GM23248 (cell line): ENCODE data around the gene KCNK6. TPM values are rescaled to one million over a fixed set of nuclear protein-coding genes. Genes with fewer than 3 reads are reported as not detected.

Experiments used
- DNase-seq: peaks from one replicate; pipeline ENCODE4 v3.0.0-alpha.2; 2015
- H2AFZ ChIP-seq: fragments of 200-600 bp; sonication (generic); 2 replicates; pipeline ENCODE4 v1.6.1; 2016; ENCODE audit warnings: antibody characterized with exemption
- H3F3A ChIP-seq: fragments of 200-600 bp; sonication (generic); 2 replicates; pipeline ENCODE4 v1.6.1; 2016; ENCODE audit warnings: mild to moderate bottlenecking, antibody characterized with exemption, mixed run types; ENCODE audit not compliant: insufficient read depth
- H3K27ac ChIP-seq: fragments of 200-600 bp; sonication (generic); 2 replicates; pipeline ENCODE4 v1.5.1; 2016; ENCODE audit warnings: mild to moderate bottlenecking
- H3K27me3 ChIP-seq: fragments of 200-600 bp; sonication (generic); replicated peaks from 2 replicates; pipeline ENCODE4 v1.6.1; 2016; ENCODE audit warnings: mild to moderate bottlenecking; ENCODE audit not compliant: insufficient read depth
- H3K36me3 ChIP-seq: fragments of 200-600 bp; sonication (generic); 2 replicates; pipeline ENCODE4 v1.6.1; 2016; ENCODE audit warnings: low read depth, mild to moderate bottlenecking
- H3K4me1 ChIP-seq: fragments of 200-600 bp; sonication (generic); 2 replicates; pipeline ENCODE4 v1.6.1; 2016; ENCODE audit warnings: mild to moderate bottlenecking; ENCODE audit not compliant: insufficient read depth
- H3K4me2 ChIP-seq: fragments of 200-600 bp; sonication (generic); one replicate; pipeline ENCODE4 v1.6.1; 2016; ENCODE audit warnings: mild to moderate bottlenecking; ENCODE audit not compliant: unreplicated experiment
- H3K4me3 ChIP-seq: fragments of 200-600 bp; sonication (generic); 2 replicates; pipeline ENCODE4 v1.5.1; 2016; ENCODE audit warnings: mild to moderate bottlenecking
- H3K79me2 ChIP-seq: fragments of 200-600 bp; sonication (generic); 2 replicates; pipeline ENCODE4 v1.6.1; 2016; ENCODE audit warnings: mild to moderate bottlenecking; ENCODE audit not compliant: insufficient read depth
- H3K9ac ChIP-seq: fragments of 200-600 bp; sonication (generic); 2 replicates; pipeline ENCODE4 v1.6.1; 2016; ENCODE audit warnings: mild to moderate bottlenecking
- H3K9me2 ChIP-seq: fragments of 200-600 bp; sonication (generic); 2 replicates; pipeline ENCODE4 v1.6.1; 2016; ENCODE audit warnings: mixed run types, mild to moderate bottlenecking, moderate library complexity; ENCODE audit not compliant: insufficient read depth
- H3K9me3 ChIP-seq: fragments of 200-600 bp; sonication (generic); one replicate; pipeline ENCODE4 v1.6.1; 2017; ENCODE audit warnings: low read depth
- H4K20me1 ChIP-seq: fragments of 200-600 bp; sonication (generic); 2 replicates; pipeline ENCODE4 v1.6.0; 2016; ENCODE audit not compliant: insufficient read depth
- EZH2 ChIP-seq: fragments of 200-600 bp; sonication (generic); IDR thresholded peaks from 2 replicates; pipeline ENCODE4 v1.6.1; 2018; ENCODE audit warnings: antibody characterized with exemption, mild to moderate bottlenecking; ENCODE audit not compliant: insufficient read depth, poor library complexity, severe bottlenecking
- EZH2phosphoT487 ChIP-seq: fragments of 200-600 bp; sonication (generic); IDR thresholded peaks from 2 replicates; pipeline ENCODE4 v1.6.1; 2018; ENCODE audit warnings: antibody characterized with exemption, moderate library complexity, mild to moderate bottlenecking, low read depth; ENCODE audit not compliant: insufficient read depth
- WGBS, 2 experiments: methylation state at CpG; one replicate each; pipeline ENCODE4 v1.1.6; 2015 to 2017; ENCODE audit warnings: low lambda C conversion rate in 2 of 2, low coverage in 1 of 2; ENCODE audit errors: missing lambda C conversion rate in 2 of 2; 5-methylcytosine and 5-hydroxymethylcytosine counted together
- in situ Hi-C: fragments of 300-500 bp; cut with MboI; formaldehyde crosslinking; loops from 2 replicates; pipeline ENCODE4 v1.15.0; 2020
- polyA plus RNA-seq: library from polyadenylated mRNA; unstranded; fragments of >200 nt; fragmentation: Nextera tagmentation; extraction: Ambion mirVana; gene quantifications from 2 replicates; pipeline ENCODE4 v1.2.1, GENCODE V29; 2016
- total RNA-seq: library from RNA; depleted of rRNA; stranded (reverse); fragments of >200 nt; shearing (Covaris generic); gene quantifications from 2 replicates; pipeline ENCODE4 v1.2.3, GENCODE V29; 2014

KCNK6 gene
- total and polyA plus RNA-seq, 2 experiments from 2014 or later = 12.1 to 15.5 TPM

- TF ChIP-seq EZH2 = no peak
- TF ChIP-seq EZH2phosphoT487 = no peak
- H3K9me2 ChIP-seq = no peaks in the 10 kb centered on the region
- no peaks in the 10 kb centered on the region for H3K9me3 ChIP-seq
- in situ Hi-C loops = no loop called here
- no peak overlapping the region for H2AFZ ChIP-seq
- no peaks in the 10 kb centered on the region for H3K79me2 ChIP-seq
- 53 to 59% methylated on average over 15 to 16 of the region's 16 CpGs for WGBS, 2 experiments
- H3K27me3 ChIP-seq = peaks cover 21% of the 10 kb centered on the region
- H3K4me3 ChIP-seq = no peak overlapping the region
- no peaks in the 10 kb centered on the region for H3K4me1 ChIP-seq
- H3K27ac ChIP-seq = no peak overlapping the region
- H4K20me1 ChIP-seq = no peaks in the 10 kb centered on the region
- no peak overlapping the region for H3K4me2 ChIP-seq
- no peak overlapping the region for H3K9ac ChIP-seq
- H3F3A ChIP-seq = no peaks in the 10 kb centered on the region
- no peaks in the 10 kb centered on the region for H3K36me3 ChIP-seq
- DNase-seq = no peak
Observed at GRCh38 chr19:38355728-38356725, 36.4 kb downstream of the KCNK6 start.

GRCh38 chr19:38358071-38358470 is 38.4 kb downstream of the KCNK6 start:
- Histone ChIP-seq H3K9me2 (no peaks in the 10 kb centered on the region), H2AFZ (no peak overlapping the region), H3F3A (no peaks in the 10 kb centered on the region), H3K36me3 (no peaks in the 10 kb centered on the region), H4K20me1 (no peaks in the 10 kb centered on the region), H3K4me3 (no peak overlapping the region), H3K4me2 (no peak overlapping the region), H3K79me2 (no peaks in the 10 kb centered on the region), H3K27me3 (peaks cover 21% of the 10 kb centered on the region), H3K4me1 (no peaks in the 10 kb centered on the region), H3K9me3 (no peaks in the 10 kb centered on the region), H3K9ac (no peak overlapping the region), H3K27ac (no peak overlapping the region)
- 11 to 18% methylated on average over 5 of the region's 5 CpGs for WGBS, 2 experiments
- no peak for TF ChIP-seq EZH2
- in situ Hi-C loops = no loop called here
- no peak for DNase-seq

GRCh38 chr19:38359242-38360021 is 39.8 kb downstream of the KCNK6 start:
- no peaks in the 10 kb centered on the region for H3K4me1 ChIP-seq
- H3K9me2 ChIP-seq = no peaks in the 10 kb centered on the region
- no peak overlapping the region for H3K9ac ChIP-seq
- 39 to 41% methylated on average over 14 to 18 of the region's 18 CpGs for WGBS, 2 experiments
- no peaks in the 10 kb centered on the region for H3K9me3 ChIP-seq
- no peaks in the 10 kb centered on the region for H3F3A ChIP-seq
- H2AFZ ChIP-seq = no peak overlapping the region
- no peak overlapping the region for H3K4me3 ChIP-seq
- peaks cover 21% of the 10 kb centered on the region for H3K27me3 ChIP-seq
- DNase-seq = no peak
- no peak overlapping the region for H3K4me2 ChIP-seq
- in situ Hi-C loops = no loop called here
- H3K79me2 ChIP-seq = no peaks in the 10 kb centered on the region
- TF ChIP-seq EZH2 (no peak), EZH2phosphoT487 (no peak)
- no peaks in the 10 kb centered on the region for H4K20me1 ChIP-seq
- H3K36me3 ChIP-seq = no peaks in the 10 kb centered on the region
- H3K27ac ChIP-seq = no peak overlapping the region

- Histone ChIP-seq H3K27ac (no peak overlapping the region), H2AFZ (no peak overlapping the region), H3K4me2 (no peak overlapping the region), H3K36me3 (no peaks in the 10 kb centered on the region), H3K79me2 (no peaks in the 10 kb centered on the region), H3K9ac (no peak overlapping the region), H3K9me2 (no peaks in the 10 kb centered on the region), H4K20me1 (no peaks in the 10 kb centered on the region), H3K9me3 (no peaks in the 10 kb centered on the region), H3K27me3 (peaks cover 21% of the 10 kb centered on the region), H3F3A (no peaks in the 10 kb centered on the region), H3K4me3 (no peak overlapping the region), H3K4me1 (no peaks in the 10 kb centered on the region)
- DNase-seq = no peak
- WGBS, 2 experiments = 70 to 82% methylated on average over 9 of the region's 9 CpGs
- TF ChIP-seq EZH2phosphoT487 = no peak
- no peak for TF ChIP-seq EZH2
- in situ Hi-C loops = no loop called here
Observed at GRCh38 chr19:38360351-38360750, 40.7 kb downstream of the KCNK6 start.
